WI38 (cell line): ENCODE results near the gene LRMDA.

Source experiments
- H3K4me3 ChIP-seq: 2 replicates; pipeline ENCODE4 v1.5.1; 2011; ENCODE audit warnings: low read depth, mild to moderate bottlenecking, control low read depth, low read length
- CTCF ChIP-seq: IDR thresholded peaks from 2 replicates; pipeline ENCODE4 v1.5.1; 2012; ENCODE audit warnings: low read depth, mild to moderate bottlenecking, control low read depth, low read length

LRMDA gene

DNA sequence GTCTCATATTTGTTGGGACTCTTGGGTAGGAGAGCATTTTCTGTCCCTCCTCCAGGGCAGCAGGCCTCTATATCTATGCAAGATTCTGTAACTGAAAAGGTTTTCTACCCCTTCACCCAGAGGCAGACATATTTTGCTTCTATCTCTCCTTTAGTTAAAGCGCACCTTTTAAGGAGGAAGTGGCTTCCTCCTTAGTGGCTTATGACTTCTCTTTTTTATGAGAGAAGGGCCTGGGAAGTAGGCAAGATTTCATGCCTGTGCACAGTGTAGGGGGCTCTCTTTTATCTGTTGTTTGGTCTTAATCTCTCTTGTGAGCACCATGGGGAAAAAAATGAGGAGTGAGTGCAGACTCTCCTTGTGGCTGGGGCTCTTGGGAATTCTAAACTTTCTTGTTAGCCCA is 122.1 kb downstream of the LRMDA start:
- TF ChIP-seq CTCF, result no peak
- no peak overlapping the region for H3K4me3 ChIP-seq

DNA sequence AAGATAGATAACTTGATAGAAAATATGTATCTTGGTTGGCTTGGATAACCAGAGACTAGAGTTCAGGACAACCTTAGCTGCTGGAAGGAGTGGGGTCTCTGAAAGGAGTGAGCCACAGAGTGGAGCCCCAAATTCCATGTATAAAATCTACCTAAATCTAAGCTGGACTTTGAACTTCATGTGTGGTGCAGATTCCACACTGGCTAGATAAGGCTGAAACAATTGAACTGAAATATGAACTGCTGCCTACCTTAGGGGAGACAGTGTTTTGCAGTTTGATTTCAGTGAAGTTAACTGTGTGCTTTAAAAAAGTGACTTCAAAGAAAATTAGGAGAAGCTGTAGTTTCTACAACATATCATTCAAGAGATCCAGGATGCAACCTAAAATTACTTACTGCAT is 123.9 kb downstream of the LRMDA start:
- no peak overlapping the region for H3K4me3 ChIP-seq
- no peak for TF ChIP-seq CTCF

DNA sequence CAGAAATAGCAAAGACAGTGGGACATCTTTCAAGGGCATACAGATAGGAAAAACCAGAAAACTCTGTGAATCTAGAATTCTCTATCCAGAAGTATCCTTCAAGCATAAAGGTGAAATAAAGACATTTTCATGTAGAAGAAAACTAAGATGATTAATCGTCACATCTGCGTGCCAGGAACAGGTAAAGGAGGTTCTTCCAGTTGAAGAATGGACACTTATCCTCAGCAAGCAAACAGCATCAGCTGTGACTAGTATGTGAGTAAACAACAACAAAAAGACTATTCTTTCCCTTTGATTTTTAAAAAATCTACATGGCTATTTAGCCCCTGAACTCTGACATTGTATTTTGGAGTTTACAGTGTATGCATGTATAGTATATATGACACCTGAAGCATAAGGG is 124.9 kb downstream of the LRMDA start:
- H3K4me3 ChIP-seq, result no peak overlapping the region
- TF ChIP-seq CTCF, result no peak

DNA sequence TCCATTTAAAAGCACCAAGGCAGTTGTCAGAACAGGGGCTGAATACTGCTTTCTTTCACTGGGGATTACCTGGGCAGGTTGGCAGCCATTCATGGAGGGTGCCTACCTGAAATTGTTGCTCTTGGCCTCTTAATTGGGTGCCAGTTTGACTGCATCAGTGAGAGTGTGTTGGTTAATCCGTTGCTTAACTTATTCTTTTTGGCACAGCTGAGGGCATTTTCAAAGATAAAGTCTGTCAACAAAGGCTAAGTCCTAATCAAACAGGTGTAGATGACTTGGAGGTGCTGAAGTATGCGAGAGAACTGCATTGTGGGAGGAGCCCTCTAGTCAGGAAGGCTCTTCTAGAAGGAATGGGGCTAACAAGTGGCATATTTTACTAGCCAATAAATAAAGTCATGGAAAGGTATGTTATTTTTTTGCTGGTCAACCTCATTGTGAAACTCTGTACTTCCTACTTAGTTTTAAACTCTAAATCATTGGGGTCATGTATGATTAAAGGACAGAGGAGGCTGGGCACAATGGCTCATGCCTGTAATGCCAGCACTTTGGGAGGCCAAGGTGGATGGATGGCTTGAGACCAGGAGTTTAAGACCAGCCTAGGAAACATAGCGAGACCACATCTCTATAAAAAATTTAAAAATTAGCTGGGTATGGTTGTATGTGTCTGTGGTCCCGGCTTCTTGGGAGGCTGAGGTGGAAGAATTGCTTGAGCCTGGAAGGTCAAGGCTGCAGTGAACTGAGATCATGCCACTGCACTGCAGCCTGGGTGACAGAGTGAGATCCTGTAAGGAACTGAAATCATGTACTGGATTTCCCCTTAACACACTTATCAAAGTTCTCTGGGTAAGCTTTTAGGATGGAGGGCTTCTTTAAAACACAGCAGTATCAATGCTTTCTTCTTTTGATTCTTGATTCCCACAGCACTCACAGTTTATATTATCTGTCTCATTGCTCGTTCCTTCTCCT is 134.1 kb downstream of the LRMDA start:
- no peak overlapping the region for H3K4me3 ChIP-seq
- no peak for TF ChIP-seq CTCF

- no peak for TF ChIP-seq CTCF
- no peak overlapping the region for H3K4me3 ChIP-seq
Observed at GRCh38 chr10:75568450-75569130, 137.2 kb downstream of the LRMDA start.

DNA sequence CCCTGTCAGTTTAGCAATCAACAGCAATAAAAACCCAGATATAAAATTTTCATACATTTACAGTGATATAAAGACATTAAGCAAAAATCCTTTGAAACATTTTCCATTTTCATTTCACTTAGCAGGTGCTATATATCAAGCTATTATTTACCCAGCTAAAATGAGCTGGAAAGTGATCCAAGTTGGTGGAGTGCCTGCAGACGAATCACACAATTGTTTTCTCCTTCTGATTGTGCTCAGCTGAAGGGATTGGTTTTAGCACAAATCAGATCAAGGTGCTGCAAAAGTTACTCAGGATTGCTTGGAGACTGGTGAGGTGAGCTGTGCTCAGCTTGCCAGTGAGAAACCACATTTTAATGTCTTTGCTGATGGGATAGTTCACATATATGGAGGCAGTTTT is 138.1 kb downstream of the LRMDA start:
- TF ChIP-seq CTCF, result no peak

GRCh38 chr10:75572478-75572877 is 141.1 kb downstream of the LRMDA start:
- TF ChIP-seq CTCF, result no peak
- H3K4me3 ChIP-seq, result no peak overlapping the region

More for the DNA sequence above, 138.1 kb downstream of the LRMDA start:
- H3K4me3 ChIP-seq, result no peak overlapping the region
